Measurements from ENCODE around the gene TOX2.
A peak's percentile ranks its signal among the peaks of the same experiment; 100 is the strongest.

TOX2 gene

GRCh38 chr20:43974695-43975094 lies 60.0 kb downstream of the TOX2 start:
- no peak for DNase-seq (ENCODE audit: low read depth in 2 of 3, low spot score in 1 of 3)

GRCh38 chr20:43975096-43975768 lies 60.6 kb downstream of the TOX2 start:
- peak in 1 of 3 donors; percentile 11 for DNase-seq (ENCODE audit: low read depth in 2 of 3, low spot score in 1 of 3)

- DNase-seq (ENCODE audit: low read depth in 2 of 3, low spot score in 1 of 3): no peak
These were observed 61.9 kb downstream of the TOX2 start for GRCh38 chr20:43976547-43976946.

DNA sequence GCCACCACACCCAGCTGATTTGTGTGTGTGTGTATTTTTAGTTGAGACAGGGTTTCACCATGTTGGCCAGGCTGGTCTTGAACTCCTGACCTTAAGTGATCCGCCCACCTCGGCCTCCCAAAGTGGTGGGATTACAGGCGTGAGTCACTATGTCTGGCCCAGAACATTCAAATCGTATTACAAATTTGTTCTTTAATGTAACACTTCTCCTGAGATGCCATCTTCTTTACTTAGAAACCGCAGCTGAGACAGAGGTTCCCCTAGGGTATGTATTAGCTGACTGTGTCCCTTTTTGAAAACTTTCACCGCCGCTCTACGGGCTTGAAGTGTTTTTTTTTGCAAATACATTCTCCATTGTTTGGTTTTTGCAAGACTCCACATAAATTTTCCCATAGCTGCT lies 62.6 kb downstream of the TOX2 start:
- DNase-seq (ENCODE audit: low read depth in 2 of 3, low spot score in 1 of 3): no peak

DNA sequence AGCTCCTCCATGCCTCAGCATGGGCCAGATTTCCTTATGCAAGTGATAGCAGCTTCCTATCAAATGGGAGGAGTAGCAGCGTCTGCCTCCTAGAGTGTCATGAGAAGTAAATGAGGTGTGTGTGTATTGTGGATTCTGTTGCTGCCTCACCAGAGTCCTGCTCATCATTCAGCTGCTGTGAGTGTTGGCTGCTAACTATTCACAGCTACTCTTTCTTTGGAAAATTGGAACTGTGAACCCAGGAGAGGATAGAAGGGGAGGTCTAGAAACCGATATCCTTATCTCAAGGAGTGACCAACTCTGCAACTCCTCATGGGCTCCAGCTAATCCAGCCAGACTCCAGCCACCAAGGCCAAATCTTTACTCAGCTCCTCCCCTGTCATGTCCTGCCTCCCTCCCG lies 63.3 kb downstream of the TOX2 start:
- DNase-seq (ENCODE audit: low read depth in 2 of 3, low spot score in 1 of 3): no peak

DNA sequence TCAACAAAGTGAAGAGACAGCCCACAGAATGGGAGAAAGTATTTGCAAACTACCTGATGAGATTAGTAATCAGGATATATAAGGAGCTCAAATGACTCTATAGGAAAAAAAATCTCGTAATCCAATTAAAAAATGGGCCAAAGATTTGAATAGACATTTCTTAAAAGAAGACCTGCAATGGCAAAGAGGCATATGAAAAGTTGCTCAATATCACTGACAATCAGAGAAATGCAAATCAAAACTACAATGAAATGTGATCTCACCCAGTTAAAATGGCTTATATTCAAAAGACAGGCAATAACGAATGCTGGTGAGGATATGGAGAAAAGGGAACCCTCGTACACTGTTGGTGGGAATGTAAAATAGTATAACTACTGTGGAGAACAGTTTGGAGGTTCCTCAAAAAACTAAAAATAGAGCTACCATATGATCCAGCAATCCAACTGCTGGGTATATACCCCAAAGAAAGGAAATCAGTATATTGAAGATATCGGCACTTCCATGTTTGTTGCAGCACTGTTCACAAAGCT lies 65.0 kb downstream of the TOX2 start:
- no peak for DNase-seq (ENCODE audit: low read depth in 2 of 3, low spot score in 1 of 3)

DNA sequence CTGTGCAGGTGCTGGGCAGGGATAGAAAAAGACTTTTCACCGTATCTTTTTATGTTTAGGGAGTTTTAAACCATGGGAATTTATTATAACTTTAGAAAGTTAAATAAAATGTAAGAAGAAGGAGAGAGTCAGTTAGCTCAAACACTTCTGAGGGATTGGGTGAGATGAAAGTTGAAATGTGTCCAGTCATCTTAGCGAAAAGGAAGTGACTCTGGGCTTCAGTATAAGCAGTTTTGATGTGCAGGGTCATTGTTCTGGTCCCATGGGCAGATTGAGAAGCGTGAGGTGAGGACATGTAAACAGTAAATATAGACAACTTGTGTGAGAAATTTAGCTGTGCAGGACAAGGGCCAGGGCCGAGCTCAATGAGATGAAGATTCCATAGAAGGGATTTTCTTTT lies 66.9 kb downstream of the TOX2 start:
- DNase-seq (ENCODE audit: low read depth in 2 of 3, low spot score in 1 of 3): no peak

DNA sequence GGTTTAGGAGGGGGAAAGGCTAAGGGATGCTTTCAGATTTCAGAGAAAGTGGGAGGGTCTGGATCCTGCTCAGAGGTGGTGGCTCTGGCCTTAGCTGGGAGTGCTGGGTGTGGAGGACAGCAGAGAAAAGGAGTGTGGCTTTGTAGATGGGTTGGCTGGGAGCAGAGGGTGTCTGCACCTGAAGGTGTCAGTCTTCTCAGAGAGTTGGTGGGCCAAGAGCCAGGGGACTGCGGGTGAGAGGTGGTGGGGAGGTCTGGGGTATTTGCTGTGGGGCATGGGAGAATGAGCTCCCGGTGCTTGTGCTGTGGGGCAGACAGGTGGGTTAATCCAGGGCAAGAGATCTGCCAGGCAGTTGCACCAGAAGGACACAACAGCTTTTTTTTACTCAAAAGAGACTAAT lies 67.4 kb downstream of the TOX2 start:
- DNase-seq (ENCODE audit: low read depth in 2 of 3, low spot score in 1 of 3): no peak

GRCh38 chr20:43982886-43983285 lies 68.2 kb downstream of the TOX2 start:
- no peak for DNase-seq (ENCODE audit: low read depth in 2 of 3, low spot score in 1 of 3)

- DNase-seq (ENCODE audit: low read depth in 2 of 3, low spot score in 1 of 3): peak; percentile 34 to 69 (median 38)
These were observed 68.7 kb downstream of the TOX2 start for GRCh38 chr20:43983359-43983758.

DNA sequence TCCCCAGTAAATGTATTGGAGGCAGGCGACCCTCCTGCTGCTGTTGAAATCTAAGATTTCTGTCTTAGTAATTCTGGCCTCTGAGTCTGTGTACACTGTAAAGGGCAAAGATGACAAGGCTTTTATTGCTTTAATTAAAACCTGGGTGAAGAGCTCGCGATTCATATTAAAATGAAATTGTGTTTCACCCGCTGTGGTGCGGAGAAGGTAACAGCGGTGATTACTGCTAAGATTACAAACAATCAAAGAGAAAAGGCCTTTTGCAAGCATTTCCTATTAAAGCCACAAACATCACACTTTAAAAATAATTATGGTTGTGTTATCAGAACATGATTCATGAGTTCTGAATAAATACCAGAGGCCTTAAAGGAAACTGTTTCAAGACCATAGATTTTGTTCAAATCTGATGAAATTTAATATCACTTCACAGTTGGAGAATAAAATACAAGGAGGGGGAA lies 69.3 kb downstream of the TOX2 start:
- no peak for DNase-seq (ENCODE audit: low read depth in 2 of 3, low spot score in 1 of 3)

DNA sequence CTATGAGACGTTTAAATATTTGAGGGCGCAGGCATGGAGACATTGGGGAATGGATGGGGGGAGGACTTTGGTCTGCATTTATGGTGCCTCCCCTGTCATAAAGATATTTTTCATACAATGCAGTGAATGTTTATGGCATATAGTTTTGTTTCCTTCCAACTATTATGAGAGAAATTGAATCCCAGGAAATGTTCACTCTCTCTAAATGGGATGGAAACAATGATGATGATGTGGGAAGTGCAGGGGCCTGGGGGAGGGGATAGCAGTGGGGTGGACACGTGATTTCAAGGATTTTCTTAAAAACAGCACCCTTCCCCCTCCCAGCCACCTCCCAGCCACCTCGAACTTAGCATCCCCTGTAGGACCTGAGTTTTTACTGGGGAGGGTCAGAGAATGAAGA lies 69.9 kb downstream of the TOX2 start:
- DNase-seq (ENCODE audit: low read depth in 2 of 3, low spot score in 1 of 3): no peak

DNA sequence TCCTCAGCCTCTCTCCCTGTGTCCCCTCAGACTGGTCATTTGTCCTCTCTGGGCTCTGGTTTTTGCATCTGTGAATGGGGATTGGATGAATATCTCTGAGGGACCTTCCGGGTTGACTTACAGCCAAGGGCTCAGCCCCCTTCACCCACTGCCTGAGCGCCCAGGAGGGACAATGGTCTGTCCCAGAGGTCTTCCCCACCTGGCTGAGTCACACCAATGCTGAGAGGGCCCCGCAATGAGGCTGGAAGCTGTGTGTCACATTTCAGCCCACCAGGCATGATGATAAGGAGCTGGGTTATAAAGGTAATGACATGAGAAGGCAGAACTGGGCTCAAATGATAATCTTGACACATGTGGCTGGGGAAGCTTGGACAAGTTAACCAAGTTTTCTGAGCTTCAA lies 70.5 kb downstream of the TOX2 start:
- DNase-seq (ENCODE audit: low read depth in 2 of 3, low spot score in 1 of 3): no peak

DNA sequence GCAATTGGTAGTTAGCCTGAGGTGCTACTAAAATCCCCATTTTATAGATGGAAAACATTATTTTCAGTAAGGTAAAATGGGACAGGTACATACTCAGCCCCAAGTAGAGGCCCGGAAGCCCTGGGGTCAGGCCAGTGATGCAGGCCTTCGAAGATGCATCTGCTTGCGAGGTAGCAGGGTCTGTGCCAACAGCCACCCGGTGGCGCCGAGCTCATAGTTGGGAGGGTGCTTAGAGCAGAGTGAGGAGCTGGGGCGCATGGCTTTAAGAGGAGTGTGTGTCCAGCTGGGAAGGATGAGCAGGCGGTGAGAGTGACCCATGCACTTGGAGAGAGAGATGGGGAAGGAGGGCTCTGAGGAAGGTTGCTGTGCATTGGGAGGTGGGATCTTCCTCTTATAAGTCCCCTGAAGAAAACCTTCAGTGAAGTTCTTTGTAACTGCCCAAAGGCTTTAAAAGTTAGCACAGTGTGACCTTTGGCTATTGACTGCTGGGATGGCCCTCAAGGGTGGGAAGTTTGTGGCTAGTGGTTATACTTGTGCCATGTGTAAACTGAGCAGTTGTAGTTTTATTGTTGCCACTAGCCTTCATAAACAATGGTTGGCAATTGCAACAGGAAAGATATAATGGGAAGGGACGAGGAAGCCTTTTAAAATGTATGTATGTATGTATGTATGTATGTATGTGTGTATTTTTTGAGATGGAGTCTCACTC lies 71.1 kb downstream of the TOX2 start:
- no peak for DNase-seq (ENCODE audit: low read depth in 2 of 3, low spot score in 1 of 3)

DNA sequence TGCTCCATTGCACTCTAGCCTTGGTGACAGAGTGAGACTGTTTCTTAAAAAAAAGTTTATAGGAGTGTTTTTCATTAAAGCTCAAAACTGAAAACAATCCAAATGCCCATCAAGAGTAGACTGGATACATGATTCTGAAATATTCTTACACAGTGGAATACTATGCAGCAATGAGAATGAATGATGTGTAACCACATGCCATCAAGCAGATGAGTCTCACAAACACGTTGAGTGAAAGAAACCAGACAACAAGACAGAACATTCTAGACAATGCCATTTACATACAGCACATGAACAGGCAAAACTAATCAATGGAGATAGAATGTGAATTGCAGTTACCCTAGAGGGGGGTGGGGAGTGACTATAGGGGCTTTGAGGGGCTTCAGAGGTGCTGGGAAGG lies 72.4 kb downstream of the TOX2 start:
- no peak for DNase-seq (ENCODE audit: low read depth in 2 of 3, low spot score in 1 of 3)

GRCh38 chr20:43987531-43987930 lies 72.9 kb downstream of the TOX2 start:
- no peak for DNase-seq (ENCODE audit: low read depth in 2 of 3, low spot score in 1 of 3)

GRCh38 chr20:43988451-43988850 lies 73.8 kb downstream of the TOX2 start:
- DNase-seq (ENCODE audit: low read depth in 2 of 3, low spot score in 1 of 3): no peak

- no peak for DNase-seq (ENCODE audit: low read depth in 2 of 3, low spot score in 1 of 3)
These were observed 74.2 kb downstream of the TOX2 start for GRCh38 chr20:43988867-43989266.

GRCh38 chr20:43991261-43991660 lies 76.6 kb downstream of the TOX2 start:
- no peak for DNase-seq (ENCODE audit: low read depth in 2 of 3, low spot score in 1 of 3)

- no peak for DNase-seq (ENCODE audit: low read depth in 2 of 3, low spot score in 1 of 3)
These were observed 77.3 kb downstream of the TOX2 start for GRCh38 chr20:43991982-43992381.

- DNase-seq (ENCODE audit: low read depth in 2 of 3, low spot score in 1 of 3): no peak
These were observed 78.2 kb downstream of the TOX2 start for GRCh38 chr20:43992885-43993284.

DNA sequence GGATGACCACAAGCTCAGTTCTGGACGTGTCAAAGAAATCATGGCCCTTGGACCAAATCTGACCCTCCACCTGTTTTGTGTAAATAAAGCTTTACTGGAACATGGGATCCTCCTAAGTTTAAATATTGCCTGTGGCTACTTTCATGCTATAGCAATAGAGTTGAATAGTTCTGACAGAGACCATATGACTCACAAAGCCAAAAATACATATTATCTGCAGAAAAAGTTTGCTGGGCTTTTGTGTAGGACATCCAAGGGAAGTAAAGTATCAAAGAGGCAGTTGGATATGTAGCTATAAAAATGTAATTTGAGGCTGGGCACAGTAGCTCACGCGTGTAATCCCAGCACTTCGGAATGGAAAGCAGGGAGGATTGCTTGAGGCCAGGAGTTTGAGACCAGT lies 78.9 kb downstream of the TOX2 start:
- no peak for DNase-seq (ENCODE audit: low read depth in 2 of 3, low spot score in 1 of 3)

Measured in stimulated activated CD4-positive, alpha-beta T cell treated with anti-CD3 and anti-CD28 coated beads, Interleukin-12 subunit alpha, Interleukin-12 subunit beta, amount 100 ng/mL, for 48 hours (primary cell).